DMS153 treated with DMSO at 0.1 percent for 48 hours (cell line): ENCODE measurements around the gene CEP72.
"Not testable (repeated sequence)": the region's sequence is repeated elsewhere in the genome, so short reads cannot be mapped to it uniquely, and the experiment has no call there.

Experiments used
- DNase-seq: peaks from one replicate; lab custom pipeline; 2025; ENCODE audit not compliant: unreplicated experiment; lab: John Stamatoyannopoulos, UW

Gene CEP72

GRCh38 chr5:669111-669841 is 57.1 kb downstream of the CEP72 start:
- no peak for DNase-seq

DNA sequence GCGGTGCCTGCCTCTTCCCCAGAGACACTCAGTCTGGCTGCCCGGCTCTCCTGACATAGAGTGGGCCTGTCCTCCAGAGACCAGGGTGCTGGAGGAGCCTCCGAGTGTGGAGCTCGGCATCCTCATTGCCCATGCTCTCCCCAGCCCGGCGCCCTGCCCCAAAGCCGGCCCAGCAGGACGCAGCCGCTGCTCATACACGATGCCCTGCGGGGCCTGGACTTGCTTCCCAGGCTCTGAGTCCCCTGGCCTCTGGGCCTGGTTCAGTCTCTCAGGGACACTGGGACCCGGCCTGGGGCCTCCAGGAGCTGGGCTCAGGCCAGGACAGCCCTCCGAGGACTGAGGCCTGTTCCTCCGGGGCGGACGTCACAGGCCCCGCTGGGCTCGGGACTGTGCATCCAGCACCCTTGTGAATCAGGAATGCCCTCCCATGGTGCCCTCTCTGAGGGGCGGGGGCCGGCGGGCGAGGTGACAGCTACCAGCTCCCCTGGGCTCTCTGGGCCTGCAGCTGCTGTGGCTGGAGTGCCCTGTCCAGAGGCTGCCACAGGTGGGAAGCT is 57.8 kb downstream of the CEP72 start:
- no peak for DNase-seq

- DNase-seq, result no peak
Measured at GRCh38 chr5:670396-671270, 58.5 kb downstream of the CEP72 start.

- DNase-seq, result peak; percentile 73
Measured at GRCh38 chr5:671459-672328, 59.6 kb downstream of the CEP72 start.

DNA sequence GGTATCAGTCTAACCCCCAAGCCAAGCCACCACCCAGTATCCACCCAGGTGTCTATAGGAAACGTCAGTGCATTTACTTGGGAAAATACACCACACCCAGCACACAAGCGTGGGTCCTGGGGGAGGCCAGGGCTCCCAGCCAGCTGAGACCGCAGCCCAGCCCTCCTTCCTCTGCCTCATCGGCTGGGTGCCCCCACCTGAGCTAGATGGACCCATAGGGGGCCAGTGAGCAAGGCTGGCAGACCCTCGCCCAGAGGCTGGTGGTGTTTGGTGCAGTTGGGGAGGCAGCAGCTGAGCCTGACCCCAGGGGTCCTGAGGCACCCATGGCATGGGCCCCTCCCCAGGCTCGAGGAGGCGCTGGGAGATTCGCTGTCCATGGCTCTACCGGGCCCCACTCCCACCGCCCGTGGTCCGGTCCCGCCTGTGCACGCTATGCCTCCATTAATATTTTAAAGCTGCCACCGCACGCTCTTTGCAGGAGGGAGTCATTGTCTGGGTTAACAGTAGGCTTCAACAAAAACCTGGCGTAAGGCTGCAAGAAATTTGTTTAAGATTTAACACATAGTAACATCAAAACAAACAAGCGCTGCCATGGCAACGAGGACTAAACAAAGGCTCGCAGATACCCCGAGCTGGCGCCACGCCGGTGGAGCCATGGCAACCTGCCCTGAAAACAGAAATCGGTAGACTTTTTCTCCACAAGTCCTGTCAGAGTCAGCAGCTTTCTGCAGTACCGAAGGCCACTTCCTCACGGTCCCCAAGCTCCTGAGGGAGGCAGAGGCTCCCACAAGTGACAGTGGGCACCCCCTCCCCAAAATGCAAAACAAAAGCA is 60.4 kb downstream of the CEP72 start:
- DNase-seq, result peak; percentile 96

GRCh38 chr5:673161-673830 is 61.2 kb downstream of the CEP72 start:
- no peak for DNase-seq

GRCh38 chr5:673831-674629 is 61.9 kb downstream of the CEP72 start:
- DNase-seq, result no peak

DNA sequence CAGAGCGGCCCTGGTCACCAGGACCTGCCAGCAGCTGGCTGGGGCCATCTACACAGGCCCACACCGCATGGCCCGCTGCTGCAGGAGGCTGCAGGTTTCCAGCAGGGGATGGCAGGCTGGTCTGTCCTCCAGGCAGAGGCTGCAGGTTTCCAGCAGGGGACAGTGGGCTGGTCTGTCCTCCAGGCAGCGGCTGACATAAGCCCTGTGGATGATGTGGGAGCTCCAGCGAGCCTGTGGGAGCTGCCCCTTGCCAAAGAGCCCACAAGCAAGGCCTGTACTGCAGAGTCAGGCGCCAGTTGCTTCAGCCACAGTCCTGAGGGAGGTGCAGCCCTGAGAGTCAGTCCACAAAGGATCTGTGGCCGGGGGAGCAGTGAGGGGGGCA is 62.5 kb downstream of the CEP72 start:
- peak; percentile 20 for DNase-seq

DNA sequence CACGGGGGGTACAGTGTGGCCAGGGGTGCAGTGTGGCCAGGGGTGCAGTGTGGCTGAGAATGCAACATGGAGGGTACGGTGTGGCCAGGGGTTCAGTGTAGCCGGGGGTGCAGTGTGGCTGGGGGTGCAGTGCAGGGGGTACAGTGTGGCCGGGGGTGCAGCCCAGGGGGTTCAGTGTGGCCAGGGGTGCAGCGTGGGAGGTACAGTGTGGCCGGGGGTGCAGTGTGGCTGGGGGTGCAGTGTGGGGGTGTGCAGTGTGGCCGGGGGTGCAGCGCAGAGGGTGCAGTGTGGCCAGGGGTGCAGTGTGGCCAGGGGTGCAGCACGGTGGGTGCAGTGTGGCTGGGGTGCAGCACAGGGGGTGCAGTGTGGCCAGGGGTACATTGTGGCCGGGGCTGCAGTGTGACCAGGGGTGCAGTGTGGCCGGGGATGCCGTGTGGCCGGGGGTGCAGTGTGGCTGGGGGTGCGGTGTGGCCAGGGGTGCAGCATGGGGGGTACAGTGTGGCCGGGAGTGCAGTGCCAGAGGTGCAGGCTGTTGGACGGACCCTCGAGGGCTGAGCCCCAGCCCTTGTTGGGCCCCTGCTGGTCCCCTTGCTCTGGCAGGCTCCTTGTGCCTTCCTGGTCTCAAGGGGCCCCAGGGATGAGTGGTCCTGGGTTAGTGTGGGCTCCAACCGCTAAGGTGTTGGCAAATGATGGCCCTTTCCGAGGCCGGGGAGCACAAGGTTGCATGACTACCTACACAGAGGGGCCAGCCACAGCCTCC is 63.2 kb downstream of the CEP72 start:
- no peak for DNase-seq

DNA sequence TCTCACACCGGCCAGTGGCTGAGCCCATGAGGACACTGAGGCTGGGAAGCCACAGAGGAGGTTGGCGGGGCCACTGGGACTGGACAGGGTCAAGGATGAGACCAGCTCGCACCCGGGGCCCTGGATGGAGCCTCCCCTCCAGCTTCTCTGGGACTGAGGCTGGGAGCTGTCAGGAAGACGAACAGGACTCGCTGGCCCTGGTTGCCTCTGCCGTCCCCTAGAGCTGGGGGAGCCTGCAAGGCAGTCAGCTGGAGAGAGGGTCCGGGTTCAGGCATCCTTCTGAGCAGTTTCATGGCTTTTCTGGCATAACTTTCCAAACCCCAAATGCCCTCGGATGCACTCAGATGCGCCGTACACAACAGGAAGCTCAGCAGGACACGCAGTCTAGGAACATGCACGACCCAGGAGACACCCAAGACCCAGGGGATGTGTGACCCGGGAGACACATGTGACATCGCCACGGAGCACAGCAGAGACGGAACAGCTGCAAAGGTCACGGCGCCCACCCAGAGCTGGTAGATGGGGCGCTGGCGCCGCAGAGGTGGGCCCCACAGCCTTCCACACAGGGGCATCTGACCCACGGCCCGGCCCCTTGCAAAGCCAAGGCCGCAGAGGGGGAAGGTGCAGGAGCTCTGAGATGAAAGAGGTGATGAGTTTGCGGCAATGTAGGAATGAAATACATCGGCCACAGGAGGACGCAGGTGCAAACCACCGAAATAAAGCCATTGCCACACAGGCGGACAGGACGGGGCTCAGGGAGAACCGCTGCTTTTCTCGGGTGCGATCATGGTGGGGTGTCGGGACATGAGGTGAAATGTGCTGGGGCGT is 63.9 kb downstream of the CEP72 start:
- no peak for DNase-seq

DNA sequence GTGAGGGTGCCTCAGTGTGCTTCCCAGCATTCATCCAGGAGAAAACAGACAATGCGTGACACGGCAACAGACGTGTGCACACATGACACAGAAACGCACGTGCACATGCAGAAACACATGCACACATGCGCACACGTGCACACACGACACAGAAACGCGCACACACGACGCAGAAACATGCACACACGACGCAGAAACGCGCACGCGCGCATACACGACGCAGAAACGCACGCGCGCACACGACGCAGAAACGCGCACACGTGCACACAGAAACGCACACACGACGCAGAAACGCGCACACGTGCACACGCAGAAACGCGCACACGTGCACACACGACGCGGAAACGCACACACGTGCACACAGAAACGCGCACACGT is 64.5 kb downstream of the CEP72 start:
- DNase-seq, result no peak

- no peak for DNase-seq
Measured at GRCh38 chr5:677131-678101, 65.3 kb downstream of the CEP72 start.

DNA sequence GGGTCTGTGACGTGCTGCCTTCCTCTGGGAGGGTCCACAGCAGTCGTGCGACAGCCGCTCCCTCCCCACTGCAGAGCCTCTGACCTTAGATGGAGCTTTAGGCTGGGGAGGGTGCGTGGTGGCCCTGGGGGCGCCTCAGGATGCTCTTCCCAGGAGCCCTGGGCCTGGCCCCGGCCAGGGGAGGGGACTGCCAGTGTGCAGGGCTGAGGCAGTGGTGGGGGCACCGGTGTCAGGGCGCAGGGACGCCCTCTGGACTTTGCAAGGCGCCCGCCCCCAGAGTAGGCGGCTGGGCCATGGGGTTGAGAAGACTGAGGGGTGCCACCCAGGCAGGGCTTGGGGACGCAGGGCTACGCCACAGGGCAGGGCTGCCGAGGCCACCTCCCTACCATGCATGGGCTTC is 66.4 kb downstream of the CEP72 start:
- not testable (repeated sequence) for DNase-seq

GRCh38 chr5:679166-679895 is 67.2 kb downstream of the CEP72 start:
- not testable (repeated sequence) for DNase-seq

GRCh38 chr5:680118-680795 is 68.1 kb downstream of the CEP72 start:
- DNase-seq, result not testable (repeated sequence)
